Thyroid gland (tissue), 4 donors: ENCODE results near the gene ZFYVE1.

Experiments
- CTCF ChIP-seq, 6 experiments: fragments of 200-600 bp in 3 of 6; fragments of 450-650 bp in 3 of 6; sonication (generic) in 3 of 6; IDR thresholded peaks; one replicate each; pipeline ENCODE4 v1.5.1; 2016 to 2019; ENCODE audit warnings: antibody characterized with exemption in 6 of 6, mild to moderate bottlenecking in 2 of 6, inconsistent platforms in 1 of 6, moderate library complexity in 1 of 6
- POLR2A ChIP-seq, 2 donors: fragments of 450-650 bp; IDR thresholded peaks; one replicate each; pipeline ENCODE4 v1.6.1; 2017; ENCODE audit warnings: antibody characterized with exemption in 2 of 2, mild to moderate bottlenecking in 2 of 2, moderate library complexity in 1 of 2

GRCh38 chr14:72957213-72957612, 69.7 kb downstream of the ZFYVE1 start:
- no peak for TF ChIP-seq CTCF (IDR thresholded peaks at IDR 0.05)
- TF ChIP-seq POLR2A (IDR thresholded peaks at IDR 0.05): no peak
